H1 (cell line): ENCODE results near the gene AK5.

Source experiments
- EP300 ChIP-seq, 2 experiments: IDR thresholded peaks; 1 replicate in 1 of 2; 2 replicates in 1 of 2; pipeline ENCODE4 v1.6.1; 2011 to 2012; ENCODE audit warnings: low read depth in 2 of 2, low read length in 2 of 2, mild to moderate bottlenecking in 2 of 2, borderline replicate concordance in 1 of 2, inconsistent platforms in 1 of 2, moderate library complexity in 1 of 2
- GABPA ChIP-seq: IDR thresholded peaks from 2 replicates; pipeline ENCODE4 v1.6.1; 2011; ENCODE audit warnings: mild to moderate bottlenecking, low read length, moderate library complexity, borderline replicate concordance; ENCODE audit not compliant: insufficient read depth
- HDAC2 ChIP-seq, 2 experiments: fragments of 300-600 bp in 1 of 2; sonication (generic) in 1 of 2; IDR thresholded peaks; 2 replicates each; pipeline ENCODE4 v1.6.1; 2011 to 2012; ENCODE audit warnings: low read depth in 2 of 2, low read length in 2 of 2, mild to moderate bottlenecking in 2 of 2, moderate library complexity in 2 of 2, borderline replicate concordance in 1 of 2, inconsistent platforms in 1 of 2
- KDM5A ChIP-seq: fragments of 200-600 bp; IDR thresholded peaks from 2 replicates; pipeline ENCODE4 v1.7.1; 2012; ENCODE audit warnings: mild to moderate bottlenecking, low read length, inconsistent platforms, mixed read lengths
- NANOG ChIP-seq: IDR thresholded peaks from 2 replicates; pipeline ENCODE4 v1.6.1; 2011; ENCODE audit warnings: low read length, low read depth, mild to moderate bottlenecking, inconsistent platforms; ENCODE audit not compliant: insufficient read depth, poor library complexity, severe bottlenecking
- NRF1 ChIP-seq: IDR thresholded peaks from 2 replicates; pipeline ENCODE4 v1.6.1; 2011; ENCODE audit warnings: mild to moderate bottlenecking, low read depth, low read length, improper control_type of control experiment
- POLR2AphosphoS5 ChIP-seq: IDR thresholded peaks from 2 replicates; pipeline ENCODE4 v1.6.1; 2011; ENCODE audit warnings: low read depth, low read length
- RFX5 ChIP-seq: IDR thresholded peaks from 2 replicates; pipeline ENCODE4 v1.6.1; 2011; ENCODE audit warnings: low read depth, low read length, improper control_type of control experiment, borderline replicate concordance
- SRF ChIP-seq: IDR thresholded peaks from 2 replicates; pipeline ENCODE4 v1.6.1; 2011; ENCODE audit warnings: mild to moderate bottlenecking, low read depth, low read length, moderate library complexity
- TAF1 ChIP-seq: IDR thresholded peaks from 2 replicates; pipeline ENCODE4 v1.6.1; 2011; ENCODE audit warnings: mild to moderate bottlenecking, low read depth, low read length
- YY1 ChIP-seq: IDR thresholded peaks from 2 replicates; pipeline ENCODE4 v1.6.1; 2011; ENCODE audit warnings: low read depth, mild to moderate bottlenecking, low read length
- TF ChIP-seq, protein P1 (sequence below), 3 experiments: IDR thresholded peaks; 1 replicate in 2 of 3; 2 replicates in 1 of 3; pipeline versions ENCODE4 v1.5.1 to v1.6.1; 2011; ENCODE audit warnings: low read length in 3 of 3, mild to moderate bottlenecking in 3 of 3, inconsistent platforms in 2 of 3, low read depth in 1 of 3, moderate library complexity in 1 of 3; ENCODE audit not compliant: insufficient read depth in 1 of 3; ENCODE audit errors: control extremely low read depth in 1 of 3

DNA sequence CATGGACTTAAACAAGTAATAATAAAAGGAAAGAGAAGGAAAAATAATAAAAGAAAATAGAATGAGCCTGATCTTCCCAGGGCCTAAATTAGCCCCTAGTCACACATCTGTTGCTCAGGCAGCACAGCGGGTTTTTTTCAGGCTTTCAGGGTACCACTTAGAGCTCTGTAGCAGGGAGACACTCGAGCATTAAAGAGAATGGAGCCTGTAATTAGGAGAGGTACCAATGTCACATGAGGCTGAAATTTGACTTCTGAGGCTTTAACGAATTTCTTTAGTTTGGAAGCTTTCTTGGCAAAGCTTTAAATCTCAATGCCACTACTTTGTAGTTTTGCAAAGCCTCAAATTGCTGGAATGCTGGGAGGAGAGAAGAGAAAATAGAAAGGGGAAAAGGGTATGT, 116.3 kb downstream of the AK5 start:
- no peak for TF ChIP-seq YY1
- TF ChIP-seq NRF1, result no peak
- TF ChIP-seq, protein P1, sequence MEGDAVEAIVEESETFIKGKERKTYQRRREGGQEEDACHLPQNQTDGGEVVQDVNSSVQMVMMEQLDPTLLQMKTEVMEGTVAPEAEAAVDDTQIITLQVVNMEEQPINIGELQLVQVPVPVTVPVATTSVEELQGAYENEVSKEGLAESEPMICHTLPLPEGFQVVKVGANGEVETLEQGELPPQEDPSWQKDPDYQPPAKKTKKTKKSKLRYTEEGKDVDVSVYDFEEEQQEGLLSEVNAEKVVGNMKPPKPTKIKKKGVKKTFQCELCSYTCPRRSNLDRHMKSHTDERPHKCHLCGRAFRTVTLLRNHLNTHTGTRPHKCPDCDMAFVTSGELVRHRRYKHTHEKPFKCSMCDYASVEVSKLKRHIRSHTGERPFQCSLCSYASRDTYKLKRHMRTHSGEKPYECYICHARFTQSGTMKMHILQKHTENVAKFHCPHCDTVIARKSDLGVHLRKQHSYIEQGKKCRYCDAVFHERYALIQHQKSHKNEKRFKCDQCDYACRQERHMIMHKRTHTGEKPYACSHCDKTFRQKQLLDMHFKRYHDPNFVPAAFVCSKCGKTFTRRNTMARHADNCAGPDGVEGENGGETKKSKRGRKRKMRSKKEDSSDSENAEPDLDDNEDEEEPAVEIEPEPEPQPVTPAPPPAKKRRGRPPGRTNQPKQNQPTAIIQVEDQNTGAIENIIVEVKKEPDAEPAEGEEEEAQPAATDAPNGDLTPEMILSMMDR (IDR thresholded peaks at IDR 0.05; ENCODE audit: control extremely low read depth in 1 of 3, insufficient read depth in 1 of 3, low read depth in 1 of 3, low read length in 3 of 3), result no peak
- no peak for TF ChIP-seq SRF
- TF ChIP-seq POLR2AphosphoS5, result no peak
- no peak for TF ChIP-seq HDAC2 (IDR thresholded peaks at IDR 0.05; ENCODE audit: borderline replicate concordance in 1 of 2, low read depth in 2 of 2, low read length in 2 of 2)
- no peak for TF ChIP-seq GABPA
- no peak for TF ChIP-seq RFX5
- TF ChIP-seq TAF1, result no peak
- no peak for TF ChIP-seq EP300 (IDR thresholded peaks at IDR 0.05; ENCODE audit: borderline replicate concordance in 1 of 2, low read depth in 2 of 2, low read length in 2 of 2)
- no peak for TF ChIP-seq NANOG
- TF ChIP-seq KDM5A, result no peak
